ENCODE results near the gene GTF2I. TPM values are rescaled to one million over a fixed set of nuclear protein-coding genes. Genes with fewer than 3 reads are reported as not detected.

The GTF2I gene
- total and polyA plus RNA-seq, 7 experiments from 2014 or later = 51.1 to 177 (median 140) TPM

DNA sequence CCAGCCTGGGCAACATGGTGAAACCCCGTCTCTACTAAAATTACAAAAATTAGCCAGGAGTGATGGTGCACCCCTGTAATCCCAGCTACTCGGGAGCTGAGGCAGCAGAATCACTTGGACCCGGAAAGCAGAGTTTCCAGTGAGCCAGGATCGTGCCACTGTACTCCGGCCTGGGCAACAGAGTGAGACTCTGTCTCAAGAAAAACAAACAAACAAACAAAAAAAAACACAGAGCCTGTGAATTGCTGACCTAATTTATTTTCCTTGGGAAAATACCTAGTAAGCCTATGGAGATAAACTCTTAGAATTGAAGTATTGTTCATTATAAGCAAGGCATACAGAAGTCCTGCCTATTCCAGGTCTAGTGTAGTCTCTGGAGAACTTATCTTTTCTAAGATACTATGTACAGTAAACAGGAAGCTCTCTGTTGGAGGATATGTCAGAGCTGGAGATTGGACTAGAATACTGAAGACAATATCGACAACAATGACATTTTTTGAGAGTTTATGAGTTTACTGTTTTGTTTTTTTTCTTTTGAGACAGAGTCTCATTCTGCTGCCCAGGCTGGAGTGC is 14.9 kb downstream of the GTF2I start:
- Mint-ChIP-seq H3K4me1 (peaks cover 6 to 75% (median 39%) of the 10 kb centered on the region in 7 donors), H3K9me3 (no peaks in the 10 kb centered on the region), H3K4me3 (no peak overlapping the region), H3K27ac (peak overlapping the region in 3 of 9 donors; percentile 28 to 59 (median 41)), H3K36me3 (peaks cover 0 to 7% (median 0%) of the 10 kb centered on the region in 5 donors), H3K27me3 (no peaks in the 10 kb centered on the region)
- CTCF ChIA-PET = no interaction called here
- H3K27me3 ChIP-seq (ENCODE audit: control insufficient read depth in 2 of 2, insufficient read depth in 2 of 2, low read length in 2 of 2) = no peaks in the 10 kb centered on the region
- no peak overlapping the region for H3K4me3 ChIP-seq (ENCODE audit: low read length)
- no peaks in the 10 kb centered on the region for H3K9me3 ChIP-seq (ENCODE audit: control insufficient read depth in 2 of 3, low read length in 3 of 3)
- intact Hi-C loops (cut with micrococcal nuclease) = loop anchor here in 1 of 2 donors (1.0 to 2.0 kb wide), 2 partner anchors 11 to 16 kb away; partner anchors contain the start of gene GTF2I
- peaks cover 0 to 14% of the 10 kb centered on the region in 2 donors for H3K4me1 ChIP-seq (ENCODE audit: control insufficient read depth in 2 of 2, insufficient read depth in 2 of 2, low read length in 2 of 2)
- H3K27ac ChIP-seq (ENCODE audit: low read depth, low read length) = peak overlapping the region; percentile 6
- DNase-seq (no peak), ATAC-seq (no peak)
- H3K36me3 ChIP-seq (ENCODE audit: control insufficient read depth in 2 of 3, insufficient read depth in 3 of 3, low read length in 3 of 3) = peaks cover 0 to 9% (median 0%) of the 10 kb centered on the region in 3 experiments
- POLR2A ChIA-PET = interaction anchor here (0.8 kb wide), 1 partner anchor 14 kb away, joined by 3 read pairs; no protein-coding TSS in a partner anchor

DNA sequence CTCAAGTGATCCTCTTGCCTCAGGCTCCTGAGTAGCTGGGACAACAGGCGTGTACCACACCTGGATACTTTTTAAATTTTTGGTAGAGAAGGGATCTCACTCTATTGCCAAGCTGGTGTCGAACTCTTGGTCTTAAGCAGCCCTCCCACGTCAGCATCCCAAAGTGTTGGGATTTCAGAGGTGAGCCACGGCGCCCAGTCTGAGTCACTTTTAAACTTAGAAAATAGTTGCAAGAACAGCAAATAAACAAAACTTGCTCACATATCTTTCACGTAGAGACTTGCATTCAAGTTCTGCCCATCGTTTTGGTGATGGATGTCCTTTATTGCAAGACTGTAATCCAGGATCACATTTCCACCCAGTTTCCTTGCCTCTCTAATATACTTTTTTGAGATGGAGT is 16.6 kb downstream of the GTF2I start:
- CTCF ChIA-PET = interaction anchor here (0.7 kb wide), 1 partner anchor 57 kb away, joined by 5 read pairs; no protein-coding TSS in a partner anchor
- intact Hi-C loops (cut with micrococcal nuclease) = no loop called here
- H3K4me1 ChIP-seq (ENCODE audit: control insufficient read depth in 2 of 2, insufficient read depth in 2 of 2, low read length in 2 of 2) = peaks cover 0 to 14% of the 10 kb centered on the region in 2 donors
- DNase-seq (no peak), ATAC-seq (no peak)
- H3K36me3 ChIP-seq (ENCODE audit: control insufficient read depth in 2 of 3, insufficient read depth in 3 of 3, low read length in 3 of 3) = peaks cover 0 to 9% (median 0%) of the 10 kb centered on the region in 3 experiments
- no peak overlapping the region for H3K27ac ChIP-seq (ENCODE audit: low read depth, low read length)
- H3K27me3 ChIP-seq (ENCODE audit: control insufficient read depth in 2 of 2, insufficient read depth in 2 of 2, low read length in 2 of 2) = no peaks in the 10 kb centered on the region
- H3K27ac Mint-ChIP-seq = no peak overlapping the region
- no peaks in the 10 kb centered on the region for H3K9me3 ChIP-seq (ENCODE audit: control insufficient read depth in 2 of 3, low read length in 3 of 3)
- POLR2A ChIA-PET = interaction anchor here (0.5 kb wide), 1 partner anchor 15 kb away, joined by 6 read pairs; no protein-coding TSS in a partner anchor
- no peaks in the 10 kb centered on the region for H3K9me3 Mint-ChIP-seq
- H3K27me3 Mint-ChIP-seq = no peaks in the 10 kb centered on the region
- peaks cover 0 to 10% (median 5%) of the 10 kb centered on the region in 5 donors for H3K36me3 Mint-ChIP-seq
- no peak overlapping the region for H3K4me3 ChIP-seq (ENCODE audit: low read length)
- H3K4me3 Mint-ChIP-seq = no peak overlapping the region
- peaks cover 6 to 65% (median 35%) of the 10 kb centered on the region in 7 donors for H3K4me1 Mint-ChIP-seq

DNA sequence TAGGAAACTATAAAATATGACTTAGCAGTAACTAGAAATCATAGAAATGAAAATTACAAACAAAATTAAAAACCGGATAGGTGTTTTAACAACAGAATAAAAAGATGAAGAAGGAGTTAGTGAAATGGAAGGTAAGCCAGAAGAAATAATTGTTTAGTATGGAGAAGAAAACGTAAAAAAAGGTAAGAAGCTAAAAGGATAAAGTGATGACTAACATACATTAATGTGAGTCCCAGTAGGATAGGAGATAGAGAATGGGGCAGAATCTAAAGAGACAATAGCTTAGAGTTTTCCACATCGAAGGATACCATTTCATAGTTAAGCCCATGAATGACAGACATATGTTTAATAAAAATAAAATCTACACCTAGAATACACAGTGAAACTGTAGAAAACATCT is 25.3 kb downstream of the GTF2I start:
- no peaks in the 10 kb centered on the region for H3K9me3 Mint-ChIP-seq
- no peak for ATAC-seq
- Histone ChIP-seq H3K4me3 (ENCODE audit: low read length) (no peak overlapping the region), H3K27ac (ENCODE audit: low read depth, low read length) (no peak overlapping the region), H3K36me3 (ENCODE audit: control insufficient read depth in 2 of 3, insufficient read depth in 3 of 3, low read length in 3 of 3) (peaks cover 0 to 5% (median 0%) of the 10 kb centered on the region in 3 experiments), H3K27me3 (ENCODE audit: control insufficient read depth in 2 of 2, insufficient read depth in 2 of 2, low read length in 2 of 2) (no peaks in the 10 kb centered on the region), H3K9me3 (ENCODE audit: control insufficient read depth in 2 of 3, low read length in 3 of 3) (no peaks in the 10 kb centered on the region), H3K4me1 (ENCODE audit: control insufficient read depth in 2 of 2, insufficient read depth in 2 of 2, low read length in 2 of 2) (no peaks in the 10 kb centered on the region)
- H3K4me1 Mint-ChIP-seq = peaks cover 11 to 56% (median 50%) of the 10 kb centered on the region in 7 donors
- peak overlapping the region in 7 of 9 donors; percentile 1 to 82 (median 23) for H3K27ac Mint-ChIP-seq
- H3K27me3 Mint-ChIP-seq = no peaks in the 10 kb centered on the region
- intact Hi-C loops (cut with micrococcal nuclease) = no loop called here
- no peak overlapping the region for H3K4me3 Mint-ChIP-seq
- peaks cover 0 to 31% (median 13%) of the 10 kb centered on the region in 5 donors for H3K36me3 Mint-ChIP-seq
- ChIA-PET CTCF (no interaction called here), POLR2A (interaction anchor here (1.1 kb wide), 1 partner anchor 24 kb away, joined by 7 read pairs; no protein-coding TSS in a partner anchor)
- DNase-seq = no peak

DNA sequence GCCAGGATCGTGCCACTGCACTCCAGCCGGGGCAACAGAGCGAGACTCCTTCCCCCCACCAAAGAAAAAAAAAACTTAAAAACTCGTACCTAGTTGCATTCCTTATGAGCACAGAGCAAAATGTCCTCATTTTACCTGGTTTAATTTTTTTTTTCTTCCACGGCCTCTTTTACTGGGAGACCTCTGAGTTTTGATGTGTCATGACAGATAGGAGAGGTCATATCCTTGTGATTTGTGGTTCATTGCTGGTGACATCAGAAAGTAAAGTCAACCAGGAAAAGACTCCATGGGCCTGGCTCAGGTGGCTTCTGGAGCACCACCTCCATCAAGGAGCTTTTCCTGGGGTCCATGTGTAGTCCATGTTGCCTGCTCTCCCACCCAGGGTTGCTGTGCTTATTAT is 26.3 kb downstream of the GTF2I start:
- Histone ChIP-seq H3K27me3 (ENCODE audit: control insufficient read depth in 2 of 2, insufficient read depth in 2 of 2, low read length in 2 of 2) (no peaks in the 10 kb centered on the region), H3K27ac (ENCODE audit: low read depth, low read length) (no peak overlapping the region), H3K4me1 (ENCODE audit: control insufficient read depth in 2 of 2, insufficient read depth in 2 of 2, low read length in 2 of 2) (no peaks in the 10 kb centered on the region), H3K9me3 (ENCODE audit: control insufficient read depth in 2 of 3, low read length in 3 of 3) (no peaks in the 10 kb centered on the region), H3K36me3 (ENCODE audit: control insufficient read depth in 2 of 3, insufficient read depth in 3 of 3, low read length in 3 of 3) (peaks cover 0 to 5% (median 0%) of the 10 kb centered on the region in 3 experiments), H3K4me3 (ENCODE audit: low read length) (no peak overlapping the region)
- no peaks in the 10 kb centered on the region for H3K27me3 Mint-ChIP-seq
- intact Hi-C loops (cut with micrococcal nuclease) = no loop called here
- H3K9me3 Mint-ChIP-seq = no peaks in the 10 kb centered on the region
- H3K36me3 Mint-ChIP-seq = peaks cover 0 to 29% (median 10%) of the 10 kb centered on the region in 5 donors
- H3K4me1 Mint-ChIP-seq = peaks cover 8 to 56% (median 45%) of the 10 kb centered on the region in 7 donors
- peak overlapping the region in 4 of 9 donors; percentile 11 to 62 (median 24) for H3K27ac Mint-ChIP-seq
- CTCF ChIA-PET = no interaction called here
- H3K4me3 Mint-ChIP-seq = no peak overlapping the region
- ATAC-seq = no peak
- no peak for DNase-seq
- POLR2A ChIA-PET = no interaction called here

DNA sequence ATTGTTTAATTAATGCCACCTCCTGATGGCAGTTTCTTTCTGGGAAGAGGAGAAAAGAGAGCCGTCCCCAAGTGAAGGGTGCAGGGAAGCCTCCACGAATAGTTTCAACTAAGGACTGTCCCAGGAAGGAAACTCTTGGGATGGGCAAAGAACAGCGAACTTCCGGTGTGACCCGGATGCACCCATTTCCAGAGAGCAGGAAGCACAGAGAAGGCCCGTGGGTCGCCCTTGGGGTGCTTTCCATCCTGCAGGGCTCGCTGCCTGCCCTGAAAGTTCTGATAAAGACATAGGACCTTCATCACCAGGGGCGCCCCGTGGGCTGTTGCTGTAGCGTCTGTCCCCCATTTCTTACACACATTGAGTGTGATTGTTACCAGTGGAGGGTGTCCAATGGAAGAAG is 27.0 kb downstream of the GTF2I start:
- ChIA-PET POLR2A (no interaction called here), CTCF (no interaction called here)
- no peaks in the 10 kb centered on the region for H3K9me3 ChIP-seq (ENCODE audit: control insufficient read depth in 2 of 3, low read length in 3 of 3)
- no peak for DNase-seq
- peaks cover 0 to 10% (median 2%) of the 10 kb centered on the region in 3 experiments for H3K36me3 ChIP-seq (ENCODE audit: control insufficient read depth in 2 of 3, insufficient read depth in 3 of 3, low read length in 3 of 3)
- Mint-ChIP-seq H3K27me3 (no peaks in the 10 kb centered on the region), H3K4me3 (no peak overlapping the region), H3K36me3 (peaks cover 0 to 32% (median 8%) of the 10 kb centered on the region in 5 donors), H3K27ac (peak overlapping the region in 4 of 9 donors; percentile 24 to 52 (median 45)), H3K9me3 (no peaks in the 10 kb centered on the region), H3K4me1 (peaks cover 8 to 54% (median 45%) of the 10 kb centered on the region in 7 donors)
- no peaks in the 10 kb centered on the region for H3K27me3 ChIP-seq (ENCODE audit: control insufficient read depth in 2 of 2, insufficient read depth in 2 of 2, low read length in 2 of 2)
- H3K4me3 ChIP-seq (ENCODE audit: low read length) = no peak overlapping the region
- intact Hi-C loops (cut with micrococcal nuclease) = no loop called here
- no peak overlapping the region for H3K27ac ChIP-seq (ENCODE audit: low read depth, low read length)
- no peaks in the 10 kb centered on the region for H3K4me1 ChIP-seq (ENCODE audit: control insufficient read depth in 2 of 2, insufficient read depth in 2 of 2, low read length in 2 of 2)
- no peak for ATAC-seq

DNA sequence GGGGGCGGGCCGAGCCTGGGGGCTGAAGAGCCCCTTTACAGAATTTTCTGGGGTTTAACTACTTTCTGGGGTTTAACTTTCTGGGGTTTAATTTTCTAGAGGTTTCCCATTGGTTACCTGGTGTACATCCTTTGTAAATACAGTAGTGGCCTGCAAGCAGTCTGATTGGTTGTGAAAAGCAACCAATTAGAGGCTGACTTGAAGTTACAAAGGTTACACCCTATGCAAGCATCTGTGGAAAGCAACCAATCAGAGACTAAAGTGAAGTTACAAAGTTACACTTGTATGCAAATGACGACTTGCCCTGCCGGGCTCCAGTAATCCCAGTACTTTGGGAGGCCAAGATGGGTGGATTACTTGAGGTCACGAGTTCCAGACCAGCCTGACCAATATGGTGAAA is 27.4 kb downstream of the GTF2I start:
- Histone ChIP-seq H3K9me3 (ENCODE audit: control insufficient read depth in 2 of 3, low read length in 3 of 3) (no peaks in the 10 kb centered on the region), H3K4me1 (ENCODE audit: control insufficient read depth in 2 of 2, insufficient read depth in 2 of 2, low read length in 2 of 2) (no peaks in the 10 kb centered on the region), H3K4me3 (ENCODE audit: low read length) (no peak overlapping the region), H3K36me3 (ENCODE audit: control insufficient read depth in 2 of 3, insufficient read depth in 3 of 3, low read length in 3 of 3) (peaks cover 0 to 15% (median 4%) of the 10 kb centered on the region in 3 experiments), H3K27ac (ENCODE audit: low read depth, low read length) (no peak overlapping the region), H3K27me3 (ENCODE audit: control insufficient read depth in 2 of 2, insufficient read depth in 2 of 2, low read length in 2 of 2) (no peaks in the 10 kb centered on the region)
- POLR2A ChIA-PET = no interaction called here
- peak overlapping the region in 5 of 9 donors; percentile 22 to 52 (median 42) for H3K27ac Mint-ChIP-seq
- intact Hi-C loops (cut with micrococcal nuclease) = no loop called here
- ATAC-seq (no peak), DNase-seq (no peak)
- peaks cover 0 to 32% (median 8%) of the 10 kb centered on the region in 5 donors for H3K36me3 Mint-ChIP-seq
- H3K4me1 Mint-ChIP-seq = peaks cover 8 to 53% (median 45%) of the 10 kb centered on the region in 7 donors
- H3K4me3 Mint-ChIP-seq = no peak overlapping the region
- CTCF ChIA-PET = no interaction called here
- H3K9me3 Mint-ChIP-seq = no peaks in the 10 kb centered on the region
- H3K27me3 Mint-ChIP-seq = no peaks in the 10 kb centered on the region

All from naive thymus-derived CD4-positive, alpha-beta T cell (primary cell).